CD4-positive, alpha-beta T cell (primary cell): ENCODE measurements around the gene PIGU. TPM values are rescaled to one million over a fixed set of nuclear protein-coding genes. Genes with fewer than 3 reads are reported as not detected.
A peak's percentile ranks its signal among the peaks of the same experiment; 100 is the strongest.

ENCODE experiments used
- ATAC-seq: fragments of 200-7000 bp; cut with Tn5 transposase; one replicate; pipeline ENCODE4 v1.10.0; 2022; ENCODE audit warnings: mild to moderate bottlenecking; ENCODE audit not compliant: poor library complexity
- CTCF ChIA-PET: fragments of 350-600 bp; sonication (Branson Sonifier 250); formaldehyde crosslinking; loops from one replicate; lab custom pipeline; 2021; ENCODE audit warnings: antibody characterized with exemption, inconsistent platforms; lab: Charles Lee
- POLR2A ChIA-PET: fragments of 350-600 bp; sonication (Branson Sonifier 250); formaldehyde crosslinking; loops from one replicate; lab custom pipeline; 2021; ENCODE audit warnings: antibody characterized with exemption, inconsistent platforms; lab: Charles Lee
- DNase-seq, 14 experiments: peaks; one replicate each; pipeline ENCODE4 v3.0.0-alpha.2; 2013 to 2020; ENCODE audit warnings: mixed read lengths in 2 of 14
- H3K27ac ChIP-seq, 2 donors: one replicate each; pipeline versions ENCODE4 v1.5.1 to v1.7.0; 2013; ENCODE audit warnings: low read length in 2 of 2, low read depth in 1 of 2, mild to moderate bottlenecking in 1 of 2
- H3K27me3 ChIP-seq, 2 experiments: 1 replicate in 1 of 2; 2 replicates in 1 of 2; pipeline versions ENCODE4 v1.6.1 to v1.7.0; 2013; ENCODE audit warnings: low read length in 2 of 2, control low read depth in 1 of 2, mild to moderate bottlenecking in 1 of 2, moderate library complexity in 1 of 2; ENCODE audit not compliant: insufficient read depth in 2 of 2, control insufficient read depth in 1 of 2
- H3K36me3 ChIP-seq: one replicate; pipeline ENCODE4 v1.6.1; 2013; ENCODE audit warnings: low read length, control low read depth; ENCODE audit not compliant: insufficient read depth
- H3K4me1 ChIP-seq: one replicate; pipeline ENCODE4 v1.6.1; 2013; ENCODE audit warnings: low read length, control low read depth; ENCODE audit not compliant: insufficient read depth
- H3K4me3 ChIP-seq: one replicate; pipeline ENCODE4 v1.5.1; 2013; ENCODE audit warnings: mild to moderate bottlenecking, low read length, moderate library complexity
- H3K9me3 ChIP-seq, 2 experiments: 1 replicate in 1 of 2; 2 replicates in 1 of 2; pipeline versions ENCODE4 v1.6.1 to v1.7.0; 2013; ENCODE audit warnings: low read length in 2 of 2, mild to moderate bottlenecking in 2 of 2, control low read depth in 1 of 2, moderate library complexity in 1 of 2; ENCODE audit not compliant: control insufficient read depth in 1 of 2, insufficient read depth in 1 of 2
- H3K27ac Mint-ChIP-seq: one replicate; pipeline ENCODE4 v1.8.0; 2020; ENCODE audit warnings: mixed read lengths
- H3K27me3 Mint-ChIP-seq: one replicate; pipeline ENCODE4 v1.8.0; 2021; ENCODE audit warnings: mixed read lengths
- H3K36me3 Mint-ChIP-seq: one replicate; pipeline ENCODE4 v1.8.0; 2021; ENCODE audit warnings: low read depth, mixed read lengths
- H3K4me1 Mint-ChIP-seq: one replicate; pipeline ENCODE4 v1.8.0; 2021; ENCODE audit warnings: low read depth, mixed read lengths
- H3K4me3 Mint-ChIP-seq: one replicate; pipeline ENCODE4 v1.8.0; 2020; ENCODE audit warnings: mild to moderate bottlenecking, mixed read lengths
- H3K9me3 Mint-ChIP-seq: one replicate; pipeline ENCODE4 v1.8.0; 2020; ENCODE audit warnings: mixed read lengths
- CTCF ChIP-seq: fragments of 200-600 bp; IDR thresholded peaks from one replicate; pipeline ENCODE4 v1.8.0; 2022; ENCODE audit warnings: antibody characterized with exemption, mild to moderate bottlenecking
- intact Hi-C, 2 experiments: fragments of 100-400 bp; cut with DNase I in 1 of 2; cut with micrococcal nuclease in 1 of 2; formaldehyde crosslinking; loops; one replicate each; pipeline versions ENCODE4 v1.15.1 to v1.9.0; 2023 to 2025; cut with DNase I, micrococcal nuclease
- total RNA-seq, 174 experiments: library from RNA in 2 of 174; stranded (reverse) in 2 of 174; gene quantifications; one replicate each; pipeline ENCODE4 v1.2.3 and lab custom pipeline; 2021 to 2026

The PIGU gene
- total RNA-seq, 2 experiments from 2014 or later, result 4.6 to 5.5 TPM

- H3K9me3 ChIP-seq, result no peaks in the 10 kb centered on the region
- Mint-ChIP-seq H3K36me3 (no peaks in the 10 kb centered on the region), H3K4me1 (no peaks in the 10 kb centered on the region), H3K27me3 (no peaks in the 10 kb centered on the region), H3K9me3 (no peaks in the 10 kb centered on the region), H3K4me3 (no peak overlapping the region), H3K27ac (no peak overlapping the region)
- no peak overlapping the region for H3K4me3 ChIP-seq
- no peaks in the 10 kb centered on the region for H3K4me1 ChIP-seq
- ATAC-seq (no peak), DNase-seq (no peak)
- ChIA-PET CTCF (interaction anchor here (1.3 kb wide), 1 partner anchor 22 kb away, joined by 3 read pairs; no protein-coding TSS in a partner anchor), POLR2A (interaction anchor here (1.5 kb wide), 1 partner anchor 12 kb away, joined by 4 read pairs; the partner anchor contains the start of gene PIGU)
- no peak overlapping the region for H3K27ac ChIP-seq
- intact Hi-C loops, result no loop called here
- no peaks in the 10 kb centered on the region for H3K36me3 ChIP-seq
- TF ChIP-seq CTCF, result no peak
- no peaks in the 10 kb centered on the region for H3K27me3 ChIP-seq
Observed at GRCh38 chr20:34689486-34689885, 12.6 kb upstream of the PIGU start.

- H3K27ac Mint-ChIP-seq, result no peak overlapping the region
- no peaks in the 10 kb centered on the region for H3K9me3 ChIP-seq
- H3K4me1 Mint-ChIP-seq, result no peaks in the 10 kb centered on the region
- no peaks in the 10 kb centered on the region for H3K36me3 ChIP-seq
- no peaks in the 10 kb centered on the region for H3K4me1 ChIP-seq
- no peak for TF ChIP-seq CTCF
- no peaks in the 10 kb centered on the region for H3K36me3 Mint-ChIP-seq
- H3K9me3 Mint-ChIP-seq, result no peaks in the 10 kb centered on the region
- ATAC-seq (no peak), DNase-seq (no peak)
- no peak overlapping the region for H3K27ac ChIP-seq
- ChIA-PET CTCF (interaction anchor here (0.6 kb wide), 1 partner anchor 375 kb away, joined by 3 read pairs; no protein-coding TSS in a partner anchor), POLR2A (no interaction called here)
- H3K4me3 Mint-ChIP-seq, result no peak overlapping the region
- H3K4me3 ChIP-seq, result no peak overlapping the region
- intact Hi-C loops, result no loop called here
- no peaks in the 10 kb centered on the region for H3K27me3 ChIP-seq
- H3K27me3 Mint-ChIP-seq, result no peaks in the 10 kb centered on the region
Observed at GRCh38 chr20:34683667-34684066, 6.8 kb upstream of the PIGU start.

- Histone ChIP-seq H3K27ac (no peak overlapping the region), H3K27me3 (no peaks in the 10 kb centered on the region), H3K4me3 (no peak overlapping the region), H3K4me1 (peaks cover 13% of the 10 kb centered on the region), H3K36me3 (no peaks in the 10 kb centered on the region), H3K9me3 (no peaks in the 10 kb centered on the region)
- POLR2A ChIA-PET, result no interaction called here
- DNase-seq, result peak in 1 of 14 experiments; percentile 19
- intact Hi-C loops, result no loop called here
- no peak for TF ChIP-seq CTCF
- Mint-ChIP-seq H3K9me3 (no peaks in the 10 kb centered on the region), H3K36me3 (peaks cover 6% of the 10 kb centered on the region), H3K4me3 (peak overlapping the region; percentile 78), H3K27me3 (no peaks in the 10 kb centered on the region), H3K4me1 (peaks cover 16% of the 10 kb centered on the region), H3K27ac (peak overlapping the region; percentile 66)
- CTCF ChIA-PET, result interaction anchor here (1.3 kb wide), 1 partner anchor 368 kb away, joined by 3 read pairs; no protein-coding TSS in a partner anchor
- ATAC-seq, result no peak
Observed at GRCh38 chr20:34680586-34681175, 3.8 kb upstream of the PIGU start.
